Spleen (tissue), 7 donors: ENCODE results near the gene DES.

Source experiments
- POLR2A ChIP-seq, 3 donors: fragments of 450-650 bp; IDR thresholded peaks; one replicate each; pipeline ENCODE4 v1.5.1; 2017; ENCODE audit warnings: antibody characterized with exemption in 3 of 3, mild to moderate bottlenecking in 1 of 3
- TF ChIP-seq, protein P1 (sequence below), 11 experiments: fragments of 200-600 bp in 7 of 11; fragments of 450-650 bp in 4 of 11; sonication (generic) in 4 of 11; IDR thresholded peaks in 8 of 11; conservative IDR thresholded peaks in 3 of 11; 1 replicate in 7 of 11; 2 replicates in 4 of 11; pipeline versions ENCODE4 v1.4.0 to v1.8.0; 2016 to 2021; ENCODE audit warnings: antibody characterized with exemption in 11 of 11, inconsistent platforms in 4 of 11, mild to moderate bottlenecking in 1 of 11
- donor health status: DM: no; HTN: no; CAD: no; lungs with moderate emphysema.
- donor health status: DM: no; HTN: no; CAD: no.
- donor health status: DM: no; HTN: no; CAD: no.

DNA sequence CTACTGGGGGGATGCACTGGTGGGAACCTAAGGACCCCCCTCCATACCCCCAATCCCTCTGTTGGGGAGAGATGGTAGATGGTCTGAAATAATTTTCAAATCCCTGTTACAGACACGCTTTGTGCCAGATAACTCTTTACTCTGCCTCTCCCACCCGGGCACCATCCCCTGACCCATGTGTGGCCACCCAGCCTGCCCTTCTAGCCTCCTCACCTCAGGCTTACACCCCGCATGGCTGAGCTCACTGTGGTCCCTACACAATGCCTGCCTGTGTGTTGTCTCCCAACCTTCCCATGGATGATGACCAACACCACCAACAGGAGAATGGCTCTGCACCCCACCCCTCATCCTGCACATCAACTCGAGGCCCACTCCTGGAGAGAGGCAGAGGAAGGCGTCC lies 31.4 kb downstream of the DES start:
- TF ChIP-seq, protein P1, sequence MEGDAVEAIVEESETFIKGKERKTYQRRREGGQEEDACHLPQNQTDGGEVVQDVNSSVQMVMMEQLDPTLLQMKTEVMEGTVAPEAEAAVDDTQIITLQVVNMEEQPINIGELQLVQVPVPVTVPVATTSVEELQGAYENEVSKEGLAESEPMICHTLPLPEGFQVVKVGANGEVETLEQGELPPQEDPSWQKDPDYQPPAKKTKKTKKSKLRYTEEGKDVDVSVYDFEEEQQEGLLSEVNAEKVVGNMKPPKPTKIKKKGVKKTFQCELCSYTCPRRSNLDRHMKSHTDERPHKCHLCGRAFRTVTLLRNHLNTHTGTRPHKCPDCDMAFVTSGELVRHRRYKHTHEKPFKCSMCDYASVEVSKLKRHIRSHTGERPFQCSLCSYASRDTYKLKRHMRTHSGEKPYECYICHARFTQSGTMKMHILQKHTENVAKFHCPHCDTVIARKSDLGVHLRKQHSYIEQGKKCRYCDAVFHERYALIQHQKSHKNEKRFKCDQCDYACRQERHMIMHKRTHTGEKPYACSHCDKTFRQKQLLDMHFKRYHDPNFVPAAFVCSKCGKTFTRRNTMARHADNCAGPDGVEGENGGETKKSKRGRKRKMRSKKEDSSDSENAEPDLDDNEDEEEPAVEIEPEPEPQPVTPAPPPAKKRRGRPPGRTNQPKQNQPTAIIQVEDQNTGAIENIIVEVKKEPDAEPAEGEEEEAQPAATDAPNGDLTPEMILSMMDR (IDR thresholded peaks at IDR 0.05 in 8 of 11, conservative IDR thresholded peaks at IDR 0.05 in 3 of 11), result no peak
- no peak for TF ChIP-seq POLR2A (IDR thresholded peaks at IDR 0.05)
